Left renal pelvis (tissue), 4 donors: ENCODE measurements around the gene CREB5. TPM values are rescaled to one million over a fixed set of nuclear protein-coding genes. Genes with fewer than 3 reads are reported as not detected.
A peak's percentile ranks its signal among the peaks of the same experiment; 100 is the strongest.

Experiments
- DNase-seq, 4 donors: peaks; one replicate each; pipeline ENCODE4 v3.0.0-alpha.2; 2013; ENCODE audit warnings: low read depth in 4 of 4, low spot score in 3 of 4
- polyA plus RNA-seq, 4 donors: library from polyadenylated mRNA; unstranded; fragments of 120-200 nt; gene quantifications; one replicate each; pipeline ENCODE4 v1.2.1, GENCODE V29; 2013; ENCODE audit not compliant: insufficient read length in 4 of 4

The CREB5 gene
- polyA plus RNA-seq, 4 donors: 9.1 to 31.6 (median 12.0) TPM

DNA sequence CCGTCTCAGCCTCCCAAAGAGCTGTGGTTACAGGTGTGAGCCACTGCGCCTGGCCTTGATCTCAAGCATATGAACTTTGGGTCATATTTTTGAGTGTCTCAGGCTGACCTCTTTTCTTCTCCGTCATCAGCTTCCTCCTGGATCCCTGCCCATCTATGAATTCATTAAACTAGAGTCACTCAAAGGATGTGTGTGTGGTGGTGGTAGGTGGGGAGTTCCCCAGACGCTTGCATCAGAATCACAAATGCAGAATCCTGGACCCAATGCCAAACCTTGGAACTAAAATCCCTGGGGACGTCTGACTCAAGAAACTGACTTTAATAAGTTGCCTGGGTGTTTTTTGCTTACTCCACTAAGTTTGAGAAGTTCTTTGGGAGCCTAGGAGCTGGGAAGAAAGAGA lies 6.7 kb upstream of the CREB5 start:
- no peak for DNase-seq

DNA sequence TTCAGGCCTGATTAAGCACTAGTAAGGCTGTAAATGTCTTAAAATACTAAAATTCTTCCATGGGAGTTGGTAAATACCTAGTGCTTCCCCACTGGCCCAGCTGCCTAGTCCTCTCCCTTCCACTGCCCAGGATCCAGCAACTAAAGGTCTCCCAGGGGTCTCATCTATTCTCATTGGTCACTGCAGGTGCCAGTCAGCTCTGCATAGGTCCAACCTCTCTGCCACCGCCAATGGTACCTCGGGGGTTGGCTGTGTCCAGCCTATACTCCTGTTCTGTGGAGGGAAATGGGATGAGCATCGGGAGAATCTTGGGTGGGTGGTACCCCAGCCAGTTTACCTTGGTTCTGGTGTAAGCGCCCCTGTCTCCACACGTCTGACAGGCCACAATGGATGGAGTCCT lies 6.1 kb upstream of the CREB5 start:
- no peak for DNase-seq

DNA sequence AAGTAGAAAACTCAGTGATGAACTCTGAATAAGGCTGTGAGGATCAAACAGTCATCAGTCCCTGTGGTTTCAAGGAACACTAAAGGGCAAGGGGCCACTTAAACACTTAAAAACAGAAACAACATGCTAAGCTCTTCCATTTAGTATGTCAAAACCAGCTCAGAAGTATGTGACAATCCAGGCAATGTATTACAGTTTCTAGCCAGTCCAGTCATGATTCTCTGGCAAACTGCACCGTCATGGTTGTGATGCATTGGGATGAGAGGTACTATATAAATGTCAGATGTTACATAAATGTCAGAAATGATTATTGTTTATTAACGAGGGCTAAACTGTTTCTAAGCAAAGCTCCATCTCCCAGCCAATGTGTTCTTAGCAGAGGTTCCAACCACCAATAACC lies 4.7 kb upstream of the CREB5 start:
- no peak for DNase-seq

DNA sequence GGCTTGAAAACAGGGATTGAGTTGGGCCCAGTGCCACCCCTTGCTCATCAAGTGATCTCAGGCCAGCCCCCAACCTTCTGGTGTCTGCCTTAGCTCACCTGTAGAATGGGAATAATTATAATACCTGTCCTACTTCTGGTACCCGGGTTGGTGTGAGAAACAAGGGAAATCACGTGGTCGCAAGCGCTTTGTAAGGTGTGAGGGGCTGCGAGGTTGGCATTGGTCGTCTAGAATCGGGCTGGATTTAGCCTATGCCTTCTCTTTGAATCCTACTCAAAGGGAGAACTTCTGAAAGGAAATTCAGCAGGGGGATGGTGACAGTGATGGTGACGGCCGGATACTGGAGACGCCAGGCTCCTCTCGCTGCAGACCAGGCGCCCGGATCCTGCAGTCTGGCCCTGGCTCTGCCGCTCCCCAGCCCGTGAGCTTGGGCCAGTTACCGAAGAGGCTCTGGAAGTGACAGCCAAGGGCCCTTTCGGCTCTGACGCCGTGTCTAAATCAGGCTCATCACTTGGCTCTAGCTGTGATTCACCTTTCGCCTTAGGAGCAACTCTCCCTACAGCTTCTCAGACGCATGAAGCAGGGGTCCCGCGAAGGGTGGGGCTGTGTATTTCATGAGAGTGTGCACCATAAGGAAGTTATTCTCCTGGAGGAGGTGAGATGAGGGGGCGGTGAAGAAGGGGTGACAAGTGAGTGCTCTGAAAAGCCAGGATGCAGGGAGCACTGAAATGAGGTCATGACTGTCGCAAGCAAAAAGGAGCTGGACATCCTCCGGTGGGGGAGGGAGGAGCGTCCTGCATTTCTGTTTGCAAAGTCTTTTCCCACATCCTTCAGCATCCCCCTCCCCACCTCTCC lies 4.0 kb upstream of the CREB5 start:
- no peak for DNase-seq

DNA sequence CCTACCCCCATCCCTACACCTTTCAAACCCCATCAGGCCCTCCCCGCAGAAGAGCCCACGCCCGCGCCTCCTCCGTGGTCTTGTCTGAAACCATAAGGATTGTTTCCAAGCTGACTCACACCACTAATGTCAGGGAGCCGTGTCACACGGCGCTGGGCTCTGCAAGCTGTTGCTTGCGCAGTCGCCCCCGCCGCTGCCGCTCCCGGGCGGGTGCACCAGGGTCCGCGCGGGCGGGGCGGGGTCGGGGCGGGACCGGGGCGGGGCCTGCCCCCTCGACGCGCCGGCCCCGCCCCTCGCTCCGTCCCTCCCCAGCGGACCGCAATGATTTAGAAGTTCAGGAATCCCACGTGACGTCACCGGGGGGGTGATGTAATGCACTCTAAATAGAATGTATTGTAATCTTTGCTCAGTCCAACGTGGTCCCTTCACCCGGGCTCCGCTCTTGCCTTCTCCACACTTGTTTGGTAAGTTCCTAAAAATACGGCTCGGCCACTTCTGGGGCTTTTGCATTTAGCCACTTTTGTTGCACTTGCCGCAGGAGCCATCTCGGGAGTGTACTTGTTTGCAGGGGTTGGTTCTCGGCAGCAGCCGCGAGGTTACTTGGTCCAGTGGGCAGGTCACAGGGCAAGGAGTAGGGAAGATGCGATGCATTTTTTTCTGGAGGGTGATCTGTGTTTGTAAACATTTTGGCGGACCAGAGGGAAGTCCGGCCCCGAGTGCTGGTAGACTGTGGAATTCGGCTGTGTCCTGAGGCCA lies 3.2 kb upstream of the CREB5 start:
- DNase-seq: peak in 3 of 4 donors; percentile 83 to 90 (median 90)

DNA sequence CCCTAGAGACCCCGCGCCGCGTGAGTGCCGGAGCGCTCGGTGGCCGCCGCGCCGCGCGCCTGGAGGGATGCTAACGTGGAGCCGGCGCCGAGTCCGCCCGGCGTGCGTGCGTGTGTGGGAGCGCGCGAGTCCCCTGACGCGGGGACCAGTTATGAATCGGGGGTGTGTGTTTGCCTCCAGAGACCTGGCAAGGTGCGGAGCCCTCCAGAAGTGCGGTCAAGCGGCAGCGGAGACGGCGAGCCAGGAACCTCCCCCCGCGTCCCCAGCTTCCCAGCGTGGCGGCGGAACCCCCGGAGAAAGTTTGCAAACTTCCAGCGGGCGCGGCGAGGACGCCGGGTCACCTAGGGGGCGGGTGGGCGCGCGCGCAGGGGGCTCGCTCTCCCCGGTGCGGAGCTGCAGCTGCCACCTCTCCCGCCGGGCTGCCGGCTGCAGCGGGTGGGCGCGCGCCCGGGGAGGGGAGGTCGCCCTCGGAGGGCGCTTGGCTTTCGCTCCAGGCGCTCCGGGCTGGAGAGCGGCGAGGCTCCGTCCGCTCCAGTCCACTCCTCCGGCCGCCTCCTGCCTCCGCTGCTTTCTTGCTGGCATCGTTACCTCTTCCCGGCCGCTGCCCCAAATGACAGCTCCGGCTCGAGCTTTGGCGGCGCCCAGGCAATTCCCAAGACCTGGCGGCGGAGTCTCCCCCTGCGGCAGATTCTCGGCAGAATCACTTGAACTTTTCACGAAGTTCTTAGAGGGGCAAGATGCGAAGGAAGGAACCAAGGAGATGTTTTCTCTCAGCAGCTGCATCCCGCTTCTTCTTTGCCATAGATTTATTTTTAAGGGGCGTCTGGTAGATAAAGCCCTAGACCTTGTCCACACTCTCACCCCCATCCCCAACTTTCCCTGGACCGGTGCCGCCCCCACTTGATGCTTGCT lies 2.3 kb upstream of the CREB5 start:
- DNase-seq: peak in 1 of 4 donors; percentile 29

DNA sequence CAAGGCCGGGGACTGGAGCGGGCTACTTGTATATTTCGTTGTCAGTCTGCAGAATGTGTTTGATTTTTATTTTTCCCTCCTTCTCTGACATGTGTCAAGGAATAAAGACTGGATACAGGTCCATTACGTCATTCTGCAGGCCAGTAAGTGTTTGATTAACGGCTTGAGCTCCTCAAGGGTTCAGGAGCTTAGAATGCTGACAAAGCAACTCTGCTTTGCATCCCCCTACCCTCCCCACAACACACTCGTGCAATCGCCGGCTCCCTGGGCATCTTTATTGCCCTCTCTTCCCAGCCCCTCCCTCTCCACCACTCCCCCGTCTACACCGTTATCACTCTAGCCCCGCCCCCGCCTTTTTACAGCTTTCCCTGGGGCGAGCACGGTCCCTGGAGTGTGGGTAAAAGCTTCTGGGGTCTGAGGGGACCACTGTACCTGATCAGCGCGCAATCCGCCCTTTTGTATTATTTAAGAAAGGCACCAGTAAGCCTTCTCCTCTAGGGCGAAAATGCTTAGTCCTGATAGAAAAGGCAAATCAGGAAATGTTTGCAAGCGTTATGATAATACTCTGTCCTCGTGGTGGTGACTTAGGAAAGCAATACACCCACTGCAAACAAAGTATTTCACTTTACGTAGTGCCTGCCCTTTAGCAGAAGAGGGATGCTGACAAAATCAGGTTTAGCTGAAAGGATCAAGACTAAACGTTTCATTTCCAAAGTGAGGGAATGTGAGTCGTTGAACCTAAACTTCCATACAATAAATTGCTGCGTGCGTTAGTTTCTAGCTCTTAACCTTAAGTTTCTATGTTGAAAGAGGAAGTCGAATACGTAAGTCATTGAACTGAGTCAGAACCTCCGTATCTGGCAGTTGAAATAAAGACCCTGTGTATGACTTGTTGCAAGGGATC lies 1.4 kb upstream of the CREB5 start:
- peak in 2 of 4 donors; percentile 26 to 39 for DNase-seq

DNA sequence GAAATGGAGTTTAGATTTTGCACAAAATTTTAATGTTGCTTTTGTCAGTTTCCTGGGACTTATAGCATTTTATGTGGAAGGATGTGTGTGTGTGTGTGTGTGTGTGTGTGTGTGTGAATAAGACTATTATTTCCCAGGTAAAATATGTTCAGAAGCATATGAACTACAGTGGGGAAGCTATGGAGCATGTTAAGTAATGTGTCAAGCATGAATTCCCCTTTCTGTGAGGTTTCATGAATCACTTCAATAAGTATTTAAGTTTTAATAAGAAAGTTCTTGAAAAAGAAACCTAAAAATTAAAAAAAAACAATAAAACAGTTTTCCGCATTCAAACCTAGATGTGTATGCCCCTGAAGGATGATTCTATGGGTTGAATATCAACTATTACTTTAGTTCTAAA lies 693 bp downstream of the CREB5 start:
- no peak for DNase-seq

DNA sequence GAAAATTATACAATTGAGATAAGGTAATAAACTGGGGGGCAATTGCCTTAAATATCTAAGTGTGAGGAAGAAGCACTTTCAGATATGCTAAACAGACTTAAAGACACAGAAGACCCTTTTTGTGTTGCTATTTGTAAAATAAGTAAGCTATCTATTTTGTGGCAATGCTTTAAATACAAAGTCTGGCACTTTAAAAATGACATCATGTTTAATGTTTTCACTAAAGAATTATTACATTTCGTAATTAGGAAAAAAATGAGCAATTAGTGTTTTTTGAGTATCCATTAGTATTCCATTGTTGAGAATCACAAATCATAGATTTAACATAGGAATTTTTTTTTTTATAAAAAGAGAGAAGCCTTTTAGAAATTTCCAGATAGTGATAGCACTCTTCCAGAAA lies 2.1 kb downstream of the CREB5 start:
- DNase-seq: no peak

DNA sequence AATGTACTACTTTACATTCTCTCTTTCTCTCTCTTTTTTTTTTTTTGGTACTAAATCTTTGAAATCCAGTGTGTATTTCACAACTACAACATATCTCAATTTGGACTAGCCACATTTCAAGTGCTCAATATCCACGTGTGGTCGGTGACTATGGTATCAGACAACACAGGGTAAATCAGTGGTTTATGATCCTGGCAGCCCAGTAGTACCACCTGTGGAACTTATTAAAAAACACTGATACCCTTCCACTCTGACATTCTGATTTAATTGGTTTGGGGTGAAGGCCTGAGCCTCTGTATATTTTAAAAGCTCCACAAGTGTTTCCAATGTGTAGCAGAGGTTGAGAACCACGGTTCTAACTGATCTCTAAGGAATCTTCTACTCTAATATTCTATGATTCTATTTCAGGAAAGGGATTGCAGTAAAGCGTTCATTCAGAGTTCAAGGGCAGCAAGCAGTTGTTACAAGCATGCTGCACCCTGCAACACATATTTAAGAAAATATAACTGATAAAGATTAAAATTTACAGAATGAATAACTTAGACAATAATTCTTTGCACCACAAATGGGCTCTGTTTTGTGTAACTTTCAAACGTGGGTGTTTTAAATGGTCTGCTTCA lies 5.1 kb downstream of the CREB5 start:
- DNase-seq: no peak

DNA sequence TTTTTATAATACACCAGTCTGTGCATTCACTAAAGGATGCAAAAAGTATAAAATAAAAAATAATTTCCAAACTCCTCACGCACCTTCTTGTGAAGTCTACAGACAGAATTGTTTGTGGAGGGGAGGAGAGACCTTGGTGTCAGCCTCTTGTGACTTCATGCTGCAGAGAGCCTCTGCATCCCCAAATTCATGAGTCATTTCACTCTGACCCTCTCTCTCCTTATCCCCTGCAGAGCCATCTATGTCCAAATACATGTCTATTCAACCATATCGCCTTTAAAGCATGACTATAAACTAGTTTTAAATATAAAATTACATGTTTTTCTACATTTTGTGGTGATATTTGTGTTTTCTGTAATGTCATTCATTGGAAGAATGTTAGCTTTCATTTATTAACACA lies 6.0 kb downstream of the CREB5 start:
- DNase-seq: no peak

DNA sequence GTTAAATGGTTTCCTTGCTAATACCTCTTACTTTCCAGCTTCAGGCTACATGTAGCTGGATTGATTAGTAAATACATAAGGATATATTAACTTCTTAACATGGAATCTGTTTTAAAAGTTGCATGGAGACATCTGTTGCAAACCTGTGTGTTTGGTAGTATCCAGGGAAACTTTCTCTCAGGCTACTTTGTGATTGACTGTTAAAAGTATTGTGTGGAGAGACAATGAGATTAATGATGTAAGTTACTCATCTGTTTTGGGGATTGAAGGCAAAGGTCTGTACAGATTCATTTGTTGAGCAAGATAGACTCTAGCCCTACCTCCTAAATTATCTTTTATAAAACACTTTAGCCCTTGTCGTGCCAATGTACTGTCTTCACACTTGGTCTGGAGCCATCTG lies 6.6 kb downstream of the CREB5 start:
- no peak for DNase-seq

DNA sequence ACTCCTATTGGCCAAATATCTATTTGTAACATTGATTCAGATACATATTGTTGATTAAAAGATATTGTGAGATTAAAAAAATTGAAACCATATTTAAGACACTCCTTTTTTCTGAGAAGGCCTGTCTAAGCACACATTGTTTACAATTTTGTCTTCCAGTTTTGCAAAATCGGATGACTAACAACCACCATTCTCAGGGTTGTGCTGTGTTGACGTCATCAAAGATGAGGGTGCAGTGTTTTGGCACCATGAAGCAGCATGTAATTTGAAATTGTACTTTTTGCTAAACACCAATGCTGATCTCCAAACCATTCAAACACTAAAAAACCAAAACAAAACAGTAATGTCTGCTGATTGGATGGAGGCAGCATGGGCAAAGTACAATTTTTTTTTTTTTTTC lies 7.4 kb downstream of the CREB5 start:
- no peak for DNase-seq

DNA sequence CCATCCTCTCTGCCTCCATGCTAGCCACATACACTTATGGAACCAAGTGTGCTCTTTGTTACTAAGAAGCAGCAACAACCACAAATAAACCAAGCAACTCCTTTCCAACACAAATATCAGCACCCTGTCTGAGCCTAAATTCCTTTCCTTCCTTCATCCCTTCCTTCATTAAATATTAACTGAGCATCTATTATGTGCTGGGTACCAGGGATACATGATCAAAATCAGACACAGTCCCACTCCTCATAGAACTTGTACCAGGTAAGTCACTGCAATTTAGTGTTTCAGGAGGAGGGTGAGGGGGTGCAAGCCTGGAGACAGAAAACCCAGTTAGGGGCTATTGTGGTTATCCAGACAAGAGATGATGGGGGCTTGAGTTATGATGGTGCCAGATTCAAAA lies 10.8 kb downstream of the CREB5 start:
- DNase-seq: no peak

DNA sequence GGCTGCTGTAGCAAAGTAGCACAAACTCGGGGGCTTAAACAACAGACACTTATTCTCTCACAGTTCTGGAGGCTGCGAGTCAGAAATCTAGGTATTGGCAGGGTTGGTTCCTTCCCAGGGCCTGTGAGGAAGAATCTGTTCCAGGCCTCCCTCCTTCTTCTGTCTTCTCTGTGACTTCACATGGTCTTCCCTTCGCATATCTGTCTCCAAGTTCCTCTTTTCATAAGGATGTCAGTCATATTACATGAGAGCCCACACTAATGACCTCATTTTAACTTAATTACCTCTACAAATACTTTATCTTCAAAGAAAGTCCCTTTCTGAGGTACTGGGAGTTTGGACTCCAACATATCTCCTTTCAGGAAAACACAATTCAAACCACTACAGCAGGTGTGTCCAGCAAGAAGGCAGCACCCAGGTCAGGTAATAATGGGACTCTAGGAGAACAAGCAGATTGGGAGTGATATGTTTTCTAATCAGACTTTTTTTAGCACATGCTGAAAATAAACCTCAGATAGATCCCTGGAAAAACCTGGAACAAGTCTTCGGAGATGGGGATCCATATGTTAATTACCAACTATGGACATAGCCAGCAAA lies 11.7 kb downstream of the CREB5 start:
- DNase-seq: no peak

DNA sequence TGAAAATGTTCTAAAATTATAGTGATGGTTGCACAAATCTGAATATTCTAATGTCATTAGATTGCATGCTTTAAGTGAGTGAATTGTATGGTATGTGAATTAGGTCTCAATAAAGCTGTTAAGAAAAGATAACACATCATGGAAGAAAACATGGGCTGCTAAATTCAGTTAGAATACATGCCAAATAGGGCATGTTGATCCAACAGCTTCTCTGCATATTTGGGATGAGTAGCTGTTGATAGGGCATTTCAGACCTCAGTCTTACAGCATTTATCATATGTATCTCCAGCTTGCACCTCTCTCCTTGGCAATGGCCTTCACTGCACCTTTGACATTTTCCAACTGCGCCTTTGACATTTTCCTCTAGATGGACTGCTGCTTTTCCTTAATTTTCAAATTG lies 13.2 kb downstream of the CREB5 start:
- no peak for DNase-seq

DNA sequence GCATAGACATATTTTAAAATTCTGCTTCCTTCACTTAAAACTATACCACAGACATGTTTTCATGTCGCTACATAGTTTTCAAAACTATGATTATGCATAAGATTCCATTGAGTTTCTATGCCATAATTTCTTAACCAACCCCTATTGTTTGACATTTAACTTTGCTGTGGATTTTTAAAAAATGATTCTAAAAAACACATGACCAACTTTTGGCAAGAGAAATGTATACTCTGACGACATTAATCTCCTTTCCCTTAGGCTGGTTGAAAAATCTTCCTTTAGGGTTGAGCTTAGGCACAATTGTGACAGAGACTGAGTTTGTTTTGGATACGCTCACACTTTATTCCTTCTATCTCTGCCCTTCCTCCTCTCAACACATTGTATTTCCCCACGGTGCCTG lies 14.9 kb downstream of the CREB5 start:
- DNase-seq: no peak

DNA sequence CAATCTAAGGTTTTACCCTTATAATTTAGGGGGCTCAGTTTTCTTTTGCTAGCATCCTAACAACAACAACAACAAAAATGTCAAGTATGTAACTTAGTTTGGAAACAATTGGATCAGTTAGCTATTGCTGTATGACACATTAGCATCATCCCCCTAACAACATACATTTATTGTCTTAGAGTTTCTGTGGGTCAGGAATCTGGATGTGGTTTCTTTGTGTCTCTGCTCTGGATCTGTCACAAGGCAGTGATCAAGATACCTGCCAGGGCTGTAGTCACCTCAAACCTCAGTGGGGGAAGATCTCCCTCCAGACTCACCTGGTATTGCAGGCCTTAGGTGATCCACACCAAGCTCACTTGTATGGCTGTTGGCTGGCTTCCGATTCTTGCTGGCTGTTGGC lies 18.3 kb downstream of the CREB5 start:
- no peak for DNase-seq

DNA sequence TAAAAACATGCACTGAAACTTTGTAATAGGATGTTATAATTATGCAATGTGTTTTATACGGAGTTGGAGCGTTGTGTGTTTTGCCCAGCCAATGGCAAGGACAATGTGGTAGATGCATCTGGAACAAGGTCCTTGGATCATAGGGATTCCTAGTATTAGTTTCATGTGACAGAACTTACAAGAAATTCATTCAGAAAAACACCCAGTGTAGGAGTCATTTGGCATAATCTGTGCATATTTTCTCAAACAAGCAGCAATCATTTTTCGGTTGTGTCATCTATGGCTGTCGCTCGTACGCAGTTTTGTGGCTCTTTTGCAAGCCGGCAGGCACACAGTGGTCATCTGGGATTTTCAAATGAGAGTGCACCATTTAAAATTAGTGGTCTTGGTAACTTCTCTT lies 19.8 kb downstream of the CREB5 start:
- DNase-seq: no peak
